HepG2 (cell line): Measurements from ENCODE around the gene ACACB. TPM values are rescaled to one million over a fixed set of nuclear protein-coding genes. Genes with fewer than 3 reads are reported as not detected.
A peak's percentile ranks its signal among the peaks of the same experiment; 100 is the strongest.

Experiments
- FOXP4 ChIP-seq: sonication (generic); formaldehyde crosslinking; IDR thresholded peaks from 2 replicates; pipeline ENCODE4 v1.4.0; 2020; ENCODE audit warnings: missing genetic modification reagents
- HBP1 ChIP-seq: IDR thresholded peaks from 2 replicates; pipeline ENCODE4 v1.6.1; 2016; ENCODE audit warnings: low read depth, control low read depth
- KLF9 ChIP-seq: IDR thresholded peaks from 2 replicates; pipeline ENCODE4 v1.6.1; 2016; ENCODE audit warnings: low read depth
- MAFK ChIP-seq, 2 experiments: IDR thresholded peaks in 1 of 2; conservative IDR thresholded peaks in 1 of 2; 2 replicates each; pipeline ENCODE4 v1.6.1; 2011; ENCODE audit warnings: improper control_type of control experiment in 2 of 2, low read length in 2 of 2
- MBNL3 ChIP-seq: fragments of 250-450 bp; sonication (Bioruptor Pico); conservative IDR thresholded peaks from 2 replicates; pipeline ENCODE4 v1.8.0; 2022; ENCODE audit warnings: mild to moderate bottlenecking, inconsistent platforms
- POLR2AphosphoS2 ChIP-seq: IDR thresholded peaks from 2 replicates; pipeline ENCODE4 v1.6.1; 2011; ENCODE audit warnings: low read depth, low read length, improper control_type of control experiment
- PTBP1 ChIP-seq: fragments of 200-400 bp; formaldehyde crosslinking; IDR thresholded peaks from 2 replicates; pipeline ENCODE4 v1.6.1; 2018; ENCODE audit warnings: low read length, low read depth; ENCODE audit not compliant: poor library complexity, severe bottlenecking
- RERE ChIP-seq: IDR thresholded peaks from 2 replicates; pipeline ENCODE4 v1.6.1; 2016; ENCODE audit warnings: low read depth, missing genetic modification reagents, missing compliant biosample characterization
- SMYD3 ChIP-seq: sonication (generic); formaldehyde crosslinking; IDR thresholded peaks from 2 replicates; pipeline ENCODE4 v1.8.1; 2023; ENCODE audit warnings: mild to moderate bottlenecking, missing genetic modification reagents
- TBX3 ChIP-seq: fragments of 450-650 bp; IDR thresholded peaks from 2 replicates; pipeline ENCODE4 v1.6.1; 2017; ENCODE audit warnings: antibody characterized with exemption, mild to moderate bottlenecking, inconsistent platforms, borderline replicate concordance
- ZFP82 ChIP-seq: sonication (generic); formaldehyde crosslinking; IDR thresholded peaks from 2 replicates; pipeline ENCODE4 v1.5.1; 2020; ENCODE audit warnings: mild to moderate bottlenecking, missing genetic modification reagents, borderline replicate concordance
- ZMAT3 ChIP-seq: sonication (generic); formaldehyde crosslinking; conservative IDR thresholded peaks from 2 replicates; pipeline ENCODE4 v1.7.0; 2021; ENCODE audit warnings: missing genetic modification reagents
- ZNF570 ChIP-seq: sonication (generic); formaldehyde crosslinking; IDR thresholded peaks from 2 replicates; pipeline ENCODE4 v1.4.0; 2020; ENCODE audit warnings: mild to moderate bottlenecking, missing genetic modification reagents, borderline replicate concordance
- polyA plus RNA-seq, 8 experiments: library from polyadenylated mRNA; depleted of rRNA in 3 of 8; stranded (reverse) in 7 of 8; unstranded in 1 of 8; fragments of >200 nt; fragmentation: Illumina TruSeq in 4 of 8; extraction: Trizol in 4 of 8; gene quantifications; 2 replicates each; pipeline versions ENCODE4 v1.2.1 to v1.2.3, GENCODE V29; 2011 to 2016; ENCODE audit warnings: low read depth in 4 of 8, missing spikeins in 1 of 8, mixed read lengths in 1 of 8; ENCODE audit not compliant: insufficient read depth in 1 of 8
- total RNA-seq, 5 experiments: library from RNA; depleted of rRNA; stranded (reverse); fragments of >200 nt; fragmentation: Illumina TruSeq; extraction: Trizol; gene quantifications; 2 replicates each; pipeline ENCODE4 v1.2.3, GENCODE V29; 2016; ENCODE audit warnings: low read depth in 1 of 5
- TF ChIP-seq, protein P1 (sequence below): fragments of 450-650 bp; IDR thresholded peaks from 2 replicates; pipeline ENCODE4 v1.6.1; 2017; ENCODE audit warnings: mild to moderate bottlenecking

Gene ACACB
- total and polyA plus RNA-seq, 2 of the 13 experiments (the other 11 are each of a cell fraction or from before 2014, with no cell fraction given) = 6.2 to 8.6 TPM

GRCh38 chr12:109115758-109116610 is at the start of gene ACACB (continued):
- TF ChIP-seq TBX3 (no peak), ZMAT3 (CRISPR knock-in tag) (0 out of 2 replicates have a peak, but pooled peaks have one; percentile 43), HBP1 (CRISPR knock-in tag) (no peak), ZNF570 (CRISPR knock-in tag) (no peak), ZFP82 (CRISPR knock-in tag) (no peak), PTBP1 (no peak), FOXP4 (CRISPR knock-in tag) (peak; percentile 42), SMYD3 (CRISPR knock-in tag) (0 out of 2 replicates have a peak, but pooled peaks have one; percentile 30), POLR2AphosphoS2 (no peak), MAFK (conservative IDR thresholded peaks at IDR 0.05 in 1 of 2, IDR thresholded peaks at IDR 0.05 in 1 of 2; ENCODE audit: low read length in 2 of 2) (peak in 1 of 2 experiments; percentile 58; a peak in 2 of 4 replicates), MBNL3 (CRISPR knock-in tag) (no peak), KLF9 (CRISPR knock-in tag) (no peak), RERE (CRISPR knock-in tag) (no peak)
- TF ChIP-seq, protein P1, sequence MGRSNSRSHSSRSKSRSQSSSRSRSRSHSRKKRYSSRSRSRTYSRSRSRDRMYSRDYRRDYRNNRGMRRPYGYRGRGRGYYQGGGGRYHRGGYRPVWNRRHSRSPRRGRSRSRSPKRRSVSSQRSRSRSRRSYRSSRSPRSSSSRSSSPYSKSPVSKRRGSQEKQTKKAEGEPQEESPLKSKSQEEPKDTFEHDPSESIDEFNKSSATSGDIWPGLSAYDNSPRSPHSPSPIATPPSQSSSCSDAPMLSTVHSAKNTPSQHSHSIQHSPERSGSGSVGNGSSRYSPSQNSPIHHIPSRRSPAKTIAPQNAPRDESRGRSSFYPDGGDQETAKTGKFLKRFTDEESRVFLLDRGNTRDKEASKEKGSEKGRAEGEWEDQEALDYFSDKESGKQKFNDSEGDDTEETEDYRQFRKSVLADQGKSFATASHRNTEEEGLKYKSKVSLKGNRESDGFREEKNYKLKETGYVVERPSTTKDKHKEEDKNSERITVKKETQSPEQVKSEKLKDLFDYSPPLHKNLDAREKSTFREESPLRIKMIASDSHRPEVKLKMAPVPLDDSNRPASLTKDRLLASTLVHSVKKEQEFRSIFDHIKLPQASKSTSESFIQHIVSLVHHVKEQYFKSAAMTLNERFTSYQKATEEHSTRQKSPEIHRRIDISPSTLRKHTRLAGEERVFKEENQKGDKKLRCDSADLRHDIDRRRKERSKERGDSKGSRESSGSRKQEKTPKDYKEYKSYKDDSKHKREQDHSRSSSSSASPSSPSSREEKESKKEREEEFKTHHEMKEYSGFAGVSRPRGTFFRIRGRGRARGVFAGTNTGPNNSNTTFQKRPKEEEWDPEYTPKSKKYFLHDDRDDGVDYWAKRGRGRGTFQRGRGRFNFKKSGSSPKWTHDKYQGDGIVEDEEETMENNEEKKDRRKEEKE = no peak
